ENCODE results near the gene CCDC121. TPM values are rescaled to one million over a fixed set of nuclear protein-coding genes. Genes with fewer than 3 reads are reported as not detected.

The CCDC121 gene
- total and polyA plus RNA-seq, 9 of the 15 experiments (the other 6 are each of a cell fraction or from before 2014, with no cell fraction given): 2.2 to 4.7 (median 4.1) TPM

DNA sequence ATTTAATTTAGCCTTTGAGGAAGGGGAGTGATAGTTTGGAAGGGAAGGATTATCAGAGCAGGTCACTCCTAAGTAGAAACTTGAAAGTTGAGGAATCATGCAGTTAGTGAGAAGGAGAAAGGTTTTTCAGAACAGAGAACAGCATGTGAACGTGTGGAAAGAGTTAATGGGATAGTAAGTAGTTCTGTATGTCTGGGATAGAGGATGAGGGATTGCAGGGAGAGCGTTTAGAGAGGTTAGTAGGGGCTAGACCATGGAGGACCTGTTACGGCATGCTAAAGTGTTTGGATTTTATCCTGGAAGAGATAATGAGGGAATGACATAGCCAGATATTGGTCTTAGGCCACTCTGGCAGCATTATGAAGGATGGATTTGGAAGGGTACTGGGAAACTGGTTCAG, 44.2 kb downstream of the CCDC121 start (continued):
- TF ChIP-seq, protein P1, sequence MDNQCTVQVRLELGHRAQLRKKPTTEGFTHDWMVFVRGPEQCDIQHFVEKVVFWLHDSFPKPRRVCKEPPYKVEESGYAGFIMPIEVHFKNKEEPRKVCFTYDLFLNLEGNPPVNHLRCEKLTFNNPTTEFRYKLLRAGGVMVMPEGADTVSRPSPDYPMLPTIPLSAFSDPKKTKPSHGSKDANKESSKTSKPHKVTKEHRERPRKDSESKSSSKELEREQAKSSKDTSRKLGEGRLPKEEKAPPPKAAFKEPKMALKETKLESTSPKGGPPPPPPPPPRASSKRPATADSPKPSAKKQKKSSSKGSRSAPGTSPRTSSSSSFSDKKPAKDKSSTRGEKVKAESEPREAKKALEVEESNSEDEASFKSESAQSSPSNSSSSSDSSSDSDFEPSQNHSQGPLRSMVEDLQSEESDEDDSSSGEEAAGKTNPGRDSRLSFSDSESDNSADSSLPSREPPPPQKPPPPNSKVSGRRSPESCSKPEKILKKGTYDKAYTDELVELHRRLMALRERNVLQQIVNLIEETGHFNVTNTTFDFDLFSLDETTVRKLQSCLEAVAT (IDR thresholded peaks at IDR 0.05): 0 out of 4 replicates have a peak, but pooled peaks of 1 of the 2 experiments have one; percentile 38
- no peak for TF ChIP-seq HCFC1 (IDR thresholded peaks at IDR 0.05; ENCODE audit: low read depth, low read length)
- no peak for TF ChIP-seq KAT8 (IDR thresholded peaks at IDR 0.05; ENCODE audit: low read depth)

DNA sequence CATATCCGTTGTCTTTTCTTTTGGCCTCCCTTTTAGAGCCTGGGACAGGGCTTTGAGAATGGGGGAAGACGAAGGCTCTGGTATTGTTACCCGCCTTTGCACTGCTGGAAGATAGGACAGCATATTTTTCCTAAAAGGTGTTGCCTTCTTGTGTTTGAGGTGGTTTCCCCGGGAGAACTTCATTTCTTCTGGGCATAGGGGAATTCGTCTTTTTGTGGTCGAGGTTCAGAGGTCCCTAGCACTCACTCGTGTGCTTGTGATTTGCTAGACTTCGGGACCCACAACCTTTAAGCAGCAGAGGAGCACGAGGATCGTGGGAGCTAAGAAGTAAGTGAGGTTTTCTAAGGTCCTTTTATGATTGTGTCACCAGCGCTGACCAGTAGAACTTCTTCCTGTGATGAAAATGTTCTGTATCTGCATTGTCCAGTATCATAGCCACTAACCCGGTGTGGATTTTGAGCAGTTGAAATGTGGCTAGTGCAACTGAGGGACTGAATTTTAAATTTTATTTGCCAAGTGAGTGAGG, 45.4 kb downstream of the CCDC121 start:
- ATAC-seq: peak; percentile 24
- in situ Hi-C loops (cut with MboI) (no loop called here), intact Hi-C loops (cut with micrococcal nuclease) (loop anchor here (5.0 kb wide), 3 partner anchors 46 to 176 kb away; partner anchors contain the start of genes NRBP1 and PPM1G)
- 2% methylated on average over 12 of the region's 12 CpGs for WGBS (ENCODE audit: insufficient coverage, low coverage, missing lambda C conversion rate)
- Histone ChIP-seq H3K27ac (ENCODE audit: extremely low read depth, low read depth, low read length) (peak overlapping the region; percentile 83), H3K27me3 (ENCODE audit: control insufficient read depth in 2 of 2, insufficient read depth in 2 of 2, low read length in 2 of 2) (no peaks in the 10 kb centered on the region), H3K9ac (ENCODE audit: insufficient read depth in 1 of 2, low read depth in 2 of 2, low read length in 2 of 2) (peak overlapping the region; percentile 88 to 90), H3K9me1 (ENCODE audit: control insufficient read depth, insufficient read depth, low read length) (no peaks in the 10 kb centered on the region), H3K4me3 (peak overlapping the region; percentile 54), H3K4me2 (ENCODE audit: insufficient read depth, low read length) (peak overlapping the region; percentile 87), H3K36me3 (ENCODE audit: control insufficient read depth, insufficient read depth, low read length) (peaks cover 3% of the 10 kb centered on the region; the same call in 1 of the 3 replicates), H3K9me3 (replicated peaks; ENCODE audit: control insufficient read depth, insufficient read depth, low read depth, low read length) (0 out of 2 replicates have a peak, but pooled peaks cover 4% of the 10 kb centered on the region), H3K79me2 (ENCODE audit: control insufficient read depth, insufficient read depth, low read length) (peaks cover 56% of the 10 kb centered on the region), H3K4me1 (replicated peaks in 1 of 2; ENCODE audit: control insufficient read depth in 2 of 2, insufficient read depth in 2 of 2, low read length in 2 of 2) (peaks cover 13 to 43% of the 10 kb centered on the region in 2 experiments), H4K20me1 (replicated peaks; ENCODE audit: control insufficient read depth, insufficient read depth, low read length) (peaks cover 10% of the 10 kb centered on the region; the same call in 1 of the 2 replicates), H2AFZ (ENCODE audit: low read depth, low read length) (peak overlapping the region; percentile 81)
- DNase-seq (ENCODE audit: extremely low read depth in 1 of 4, low spot score in 3 of 4): peak; percentile 11 to 55 (median 15)
- POLR2A ChIA-PET: interaction anchor here (0.8 to 1.3 kb wide), 3 partner anchors 86 to 204 kb away, joined by 3 read pairs; no protein-coding TSS in a partner anchor
- CTCF ChIA-PET (ENCODE audit: low intra/inter-chr PET ratio): no interaction called here
- BruUV-seq (replicated peaks): TSS peak; percentile 71
- peak; percentile 75 for FAIRE-seq
- TF ChIP-seq, protein P2, sequence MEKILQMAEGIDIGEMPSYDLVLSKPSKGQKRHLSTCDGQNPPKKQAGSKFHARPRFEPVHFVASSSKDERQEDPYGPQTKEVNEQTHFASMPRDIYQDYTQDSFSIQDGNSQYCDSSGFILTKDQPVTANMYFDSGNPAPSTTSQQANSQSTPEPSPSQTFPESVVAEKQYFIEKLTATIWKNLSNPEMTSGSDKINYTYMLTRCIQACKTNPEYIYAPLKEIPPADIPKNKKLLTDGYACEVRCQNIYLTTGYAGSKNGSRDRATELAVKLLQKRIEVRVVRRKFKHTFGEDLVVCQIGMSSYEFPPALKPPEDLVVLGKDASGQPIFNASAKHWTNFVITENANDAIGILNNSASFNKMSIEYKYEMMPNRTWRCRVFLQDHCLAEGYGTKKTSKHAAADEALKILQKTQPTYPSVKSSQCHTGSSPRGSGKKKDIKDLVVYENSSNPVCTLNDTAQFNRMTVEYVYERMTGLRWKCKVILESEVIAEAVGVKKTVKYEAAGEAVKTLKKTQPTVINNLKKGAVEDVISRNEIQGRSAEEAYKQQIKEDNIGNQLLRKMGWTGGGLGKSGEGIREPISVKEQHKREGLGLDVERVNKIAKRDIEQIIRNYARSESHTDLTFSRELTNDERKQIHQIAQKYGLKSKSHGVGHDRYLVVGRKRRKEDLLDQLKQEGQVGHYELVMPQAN (IDR thresholded peaks at IDR 0.05; ENCODE audit: borderline replicate concordance): peak; percentile 29; the same call in 1 of the 2 replicates
- TF ChIP-seq, protein P3, sequence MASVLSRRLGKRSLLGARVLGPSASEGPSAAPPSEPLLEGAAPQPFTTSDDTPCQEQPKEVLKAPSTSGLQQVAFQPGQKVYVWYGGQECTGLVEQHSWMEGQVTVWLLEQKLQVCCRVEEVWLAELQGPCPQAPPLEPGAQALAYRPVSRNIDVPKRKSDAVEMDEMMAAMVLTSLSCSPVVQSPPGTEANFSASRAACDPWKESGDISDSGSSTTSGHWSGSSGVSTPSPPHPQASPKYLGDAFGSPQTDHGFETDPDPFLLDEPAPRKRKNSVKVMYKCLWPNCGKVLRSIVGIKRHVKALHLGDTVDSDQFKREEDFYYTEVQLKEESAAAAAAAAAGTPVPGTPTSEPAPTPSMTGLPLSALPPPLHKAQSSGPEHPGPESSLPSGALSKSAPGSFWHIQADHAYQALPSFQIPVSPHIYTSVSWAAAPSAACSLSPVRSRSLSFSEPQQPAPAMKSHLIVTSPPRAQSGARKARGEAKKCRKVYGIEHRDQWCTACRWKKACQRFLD (CRISPR knock-in tag; IDR thresholded peaks at IDR 0.05): no peak
- TF ChIP-seq ZNF445 (CRISPR knock-in tag; IDR thresholded peaks at IDR 0.05; ENCODE audit: low read depth) (no peak), PYGO2 (tag; IDR thresholded peaks at IDR 0.05) (no peak)
- TF ChIP-seq, protein P4, sequence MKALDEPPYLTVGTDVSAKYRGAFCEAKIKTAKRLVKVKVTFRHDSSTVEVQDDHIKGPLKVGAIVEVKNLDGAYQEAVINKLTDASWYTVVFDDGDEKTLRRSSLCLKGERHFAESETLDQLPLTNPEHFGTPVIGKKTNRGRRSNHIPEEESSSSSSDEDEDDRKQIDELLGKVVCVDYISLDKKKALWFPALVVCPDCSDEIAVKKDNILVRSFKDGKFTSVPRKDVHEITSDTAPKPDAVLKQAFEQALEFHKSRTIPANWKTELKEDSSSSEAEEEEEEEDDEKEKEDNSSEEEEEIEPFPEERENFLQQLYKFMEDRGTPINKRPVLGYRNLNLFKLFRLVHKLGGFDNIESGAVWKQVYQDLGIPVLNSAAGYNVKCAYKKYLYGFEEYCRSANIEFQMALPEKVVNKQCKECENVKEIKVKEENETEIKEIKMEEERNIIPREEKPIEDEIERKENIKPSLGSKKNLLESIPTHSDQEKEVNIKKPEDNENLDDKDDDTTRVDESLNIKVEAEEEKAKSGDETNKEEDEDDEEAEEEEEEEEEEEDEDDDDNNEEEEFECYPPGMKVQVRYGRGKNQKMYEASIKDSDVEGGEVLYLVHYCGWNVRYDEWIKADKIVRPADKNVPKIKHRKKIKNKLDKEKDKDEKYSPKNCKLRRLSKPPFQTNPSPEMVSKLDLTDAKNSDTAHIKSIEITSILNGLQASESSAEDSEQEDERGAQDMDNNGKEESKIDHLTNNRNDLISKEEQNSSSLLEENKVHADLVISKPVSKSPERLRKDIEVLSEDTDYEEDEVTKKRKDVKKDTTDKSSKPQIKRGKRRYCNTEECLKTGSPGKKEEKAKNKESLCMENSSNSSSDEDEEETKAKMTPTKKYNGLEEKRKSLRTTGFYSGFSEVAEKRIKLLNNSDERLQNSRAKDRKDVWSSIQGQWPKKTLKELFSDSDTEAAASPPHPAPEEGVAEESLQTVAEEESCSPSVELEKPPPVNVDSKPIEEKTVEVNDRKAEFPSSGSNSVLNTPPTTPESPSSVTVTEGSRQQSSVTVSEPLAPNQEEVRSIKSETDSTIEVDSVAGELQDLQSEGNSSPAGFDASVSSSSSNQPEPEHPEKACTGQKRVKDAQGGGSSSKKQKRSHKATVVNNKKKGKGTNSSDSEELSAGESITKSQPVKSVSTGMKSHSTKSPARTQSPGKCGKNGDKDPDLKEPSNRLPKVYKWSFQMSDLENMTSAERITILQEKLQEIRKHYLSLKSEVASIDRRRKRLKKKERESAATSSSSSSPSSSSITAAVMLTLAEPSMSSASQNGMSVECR (CRISPR knock-in tag; IDR thresholded peaks at IDR 0.05): no peak

All from K562 (cell line).